IMR-90 (cell line): Measurements from ENCODE around the gene SH3RF3. TPM values are rescaled to one million over a fixed set of nuclear protein-coding genes. Genes with fewer than 3 reads are reported as not detected.
A peak's percentile ranks its signal among the peaks of the same experiment; 100 is the strongest.

Experiments
- ATAC-seq: fragments of 200-7000 bp; cut with Tn5 transposase; 2 replicates; pipeline ENCODE4 v1.9.1; 2020; ENCODE audit warnings: low read depth, mild to moderate bottlenecking, moderate library complexity
- BruUV-seq: library from RNA; stranded (reverse); fragments of 400-500 nt; replicated peaks from 2 replicates; lab custom pipeline; 2021; lab: Mats Ljungman, UMichigan
- CTCF ChIA-PET: fragments of 300-600 bp; formaldehyde crosslinking; extraction: SDS; loops from one replicate; lab custom pipeline; 2021; ENCODE audit warnings: antibody characterized with exemption; lab: Yijun Ruan, JAX
- POLR2A ChIA-PET: fragments of 300-600 bp; sonication (Branson Sonifier 250); formaldehyde crosslinking; loops from one replicate; lab custom pipeline; 2022; ENCODE audit warnings: antibody characterized with exemption; ENCODE audit not compliant: unreplicated experiment; lab: Charles Lee
- DNase-seq: peaks from one replicate; pipeline ENCODE4 v3.0.0; 2013
- H2AFZ ChIP-seq: replicated peaks from 2 replicates; pipeline ENCODE3; 2013; ENCODE audit warnings: low read length, mild to moderate bottlenecking; ENCODE audit not compliant: poor library complexity
- H2AK5ac ChIP-seq: 2 replicates; pipeline ENCODE4 v1.6.1; 2013; ENCODE audit warnings: low read depth, low read length, inconsistent platforms
- H2AK9ac ChIP-seq: replicated peaks from 2 replicates; pipeline ENCODE3; 2013; ENCODE audit warnings: mild to moderate bottlenecking, low read depth, low read length, moderate library complexity; ENCODE audit not compliant: poor library complexity
- H2BK120ac ChIP-seq: 2 replicates; pipeline ENCODE4 v1.6.1; 2013; ENCODE audit warnings: low read depth, low read length, inconsistent platforms
- H2BK15ac ChIP-seq: 3 replicates; pipeline ENCODE4 v1.6.1; 2013; ENCODE audit warnings: low read depth, low read length, inconsistent platforms
- H2BK20ac ChIP-seq: 2 replicates; pipeline ENCODE4 v1.6.1; 2013; ENCODE audit warnings: low read depth, mild to moderate bottlenecking, inconsistent platforms, low read length, moderate library complexity
- H2BK5ac ChIP-seq: 2 replicates; pipeline ENCODE4 v1.6.1; 2013; ENCODE audit warnings: mild to moderate bottlenecking, low read depth, low read length, inconsistent platforms; ENCODE audit not compliant: poor library complexity, severe bottlenecking
- H3K14ac ChIP-seq: replicated peaks from 2 replicates; pipeline ENCODE4 v1.6.1; 2013; ENCODE audit warnings: low read depth, low read length, inconsistent platforms
- H3K18ac ChIP-seq: 2 replicates; pipeline ENCODE4 v1.6.1; 2013; ENCODE audit warnings: low read depth, low read length, control low read depth
- H3K23ac ChIP-seq: 2 replicates; pipeline ENCODE4 v1.6.1; 2013; ENCODE audit warnings: low read depth, low read length, inconsistent platforms
- H3K27ac ChIP-seq: 2 replicates; pipeline ENCODE4 v1.5.1; 2013; ENCODE audit warnings: mild to moderate bottlenecking, control low read depth, low read length; ENCODE audit not compliant: insufficient read depth
- H3K27me3 ChIP-seq: 2 replicates; pipeline ENCODE4 v1.6.1; 2013; ENCODE audit warnings: low read length; ENCODE audit not compliant: control insufficient read depth, insufficient read depth
- H3K36me3 ChIP-seq: 2 replicates; pipeline ENCODE4 v1.6.1; 2013; ENCODE audit warnings: low read length, mixed read lengths; ENCODE audit not compliant: control insufficient read depth, insufficient read depth
- H3K4ac ChIP-seq: 2 replicates; pipeline ENCODE4 v1.6.1; 2013; ENCODE audit warnings: low read depth, low read length, inconsistent platforms
- H3K4me1 ChIP-seq: 2 replicates; pipeline ENCODE4 v1.6.1; 2013; ENCODE audit warnings: low read length, mixed read lengths; ENCODE audit not compliant: control insufficient read depth, insufficient read depth
- H3K4me2 ChIP-seq: 2 replicates; pipeline ENCODE4 v1.6.1; 2013; ENCODE audit warnings: low read depth, mild to moderate bottlenecking, control low read depth, low read length, moderate library complexity
- H3K4me3 ChIP-seq: 2 replicates; pipeline ENCODE4 v1.5.1; 2013; ENCODE audit warnings: low read depth, mild to moderate bottlenecking, control low read depth, low read length, moderate library complexity; ENCODE audit not compliant: insufficient read depth
- H3K56ac ChIP-seq: 2 replicates; pipeline ENCODE4 v1.6.1; 2013; ENCODE audit warnings: low read length, inconsistent platforms; ENCODE audit not compliant: insufficient read depth; ENCODE audit errors: extremely low read depth
- H3K79me1 ChIP-seq, 2 experiments: 2 replicates each; pipeline ENCODE4 v1.6.1; 2013; ENCODE audit warnings: low read length in 2 of 2, inconsistent platforms in 1 of 2, low read depth in 1 of 2
- H3K9ac ChIP-seq: 2 replicates; pipeline ENCODE4 v1.6.1; 2013; ENCODE audit warnings: low read depth, low read length, control low read depth
- H3K9me1 ChIP-seq: 2 replicates; pipeline ENCODE4 v1.6.1; 2013; ENCODE audit warnings: low read length, inconsistent platforms; ENCODE audit not compliant: insufficient read depth
- H3K9me3 ChIP-seq: 2 replicates; pipeline ENCODE4 v1.6.1; 2013; ENCODE audit warnings: low read length; ENCODE audit not compliant: control insufficient read depth, insufficient read depth
- H4K20me1 ChIP-seq: 2 replicates; pipeline ENCODE4 v1.6.1; 2013; ENCODE audit warnings: low read length, inconsistent platforms; ENCODE audit not compliant: insufficient read depth
- H4K5ac ChIP-seq: 2 replicates; pipeline ENCODE4 v1.6.1; 2013; ENCODE audit warnings: mild to moderate bottlenecking, low read depth, low read length, control low read depth
- H4K8ac ChIP-seq, 2 experiments: 2 replicates each; pipeline ENCODE4 v1.6.1; 2013; ENCODE audit warnings: low read depth in 2 of 2, low read length in 2 of 2, control low read depth in 1 of 2, inconsistent platforms in 1 of 2
- H4K91ac ChIP-seq: 2 replicates; pipeline ENCODE4 v1.6.1; 2013; ENCODE audit warnings: low read depth, low read length, inconsistent platforms; ENCODE audit not compliant: insufficient read depth
- BHLHE40 ChIP-seq: fragments of 150-350 bp; IDR thresholded peaks from 2 replicates; pipeline ENCODE4 v1.6.1; 2016; ENCODE audit warnings: mild to moderate bottlenecking, low read depth, low read length
- CEBPB ChIP-seq: IDR thresholded peaks from 2 replicates; pipeline ENCODE4 v1.6.1; 2012; ENCODE audit warnings: low read depth, low read length, improper control_type of control experiment
- CHD1 ChIP-seq: IDR thresholded peaks from 2 replicates; pipeline ENCODE4 v1.6.1; 2012; ENCODE audit warnings: low read depth, low read length, improper control_type of control experiment
- FOS ChIP-seq: fragments of 150-350 bp; IDR thresholded peaks from 2 replicates; pipeline ENCODE4 v1.6.1; 2016; ENCODE audit warnings: low read depth, low read length
- MAFK ChIP-seq: IDR thresholded peaks from 2 replicates; pipeline ENCODE4 v1.6.1; 2012; ENCODE audit warnings: low read depth, low read length, improper control_type of control experiment
- MAZ ChIP-seq: IDR thresholded peaks from 2 replicates; pipeline ENCODE4 v1.6.1; 2012; ENCODE audit warnings: low read depth, mild to moderate bottlenecking, low read length, improper control_type of control experiment, moderate library complexity, borderline replicate concordance
- NFE2L2 ChIP-seq: fragments of 150-350 bp; IDR thresholded peaks from 2 replicates; pipeline ENCODE4 v1.6.1; 2016; ENCODE audit warnings: low read depth, mild to moderate bottlenecking, low read length
- POLR2A ChIP-seq: IDR thresholded peaks from 2 replicates; pipeline ENCODE4 v1.6.1; 2012; ENCODE audit warnings: mild to moderate bottlenecking, low read depth, low read length
- RAD21 ChIP-seq: IDR thresholded peaks from 2 replicates; pipeline ENCODE4 v1.6.1; 2012; ENCODE audit warnings: low read length, improper control_type of control experiment
- RCOR1 ChIP-seq: IDR thresholded peaks from 2 replicates; pipeline ENCODE4 v1.6.1; 2012; ENCODE audit warnings: mild to moderate bottlenecking, low read length, improper control_type of control experiment; ENCODE audit not compliant: insufficient replicate concordance
- RFX5 ChIP-seq: IDR thresholded peaks from 2 replicates; pipeline ENCODE4 v1.8.0; 2012; ENCODE audit warnings: low read depth, mild to moderate bottlenecking, low read length, moderate library complexity
- SMC3 ChIP-seq: fragments of 150-350 bp; IDR thresholded peaks from 2 replicates; pipeline ENCODE4 v1.6.1; 2016; ENCODE audit warnings: low read depth, mild to moderate bottlenecking, antibody characterized with exemption, low read length, moderate library complexity
- WGBS, 2 experiments: methylation state at CpG; one replicate each; pipeline versions ENCODE4 v1.1.5 to v1.1.7; 2013; ENCODE audit warnings: missing lambda C conversion rate in 2 of 2; ENCODE audit not compliant: insufficient read length in 1 of 2; ENCODE audit errors: extremely low coverage in 2 of 2; 5-methylcytosine and 5-hydroxymethylcytosine counted together
- dilution Hi-C: fragments of 300-500 bp; cut with HindIII; formaldehyde crosslinking; loops from one replicate; pipeline ENCODE4 v1.14.3; 2018; ENCODE audit warnings: low sequenced_read_pairs; ENCODE audit not compliant: unreplicated experiment
- in situ Hi-C: fragments of 300-500 bp; cut with MboI; formaldehyde crosslinking; loops from 3 replicates; pipeline ENCODE4 v1.14.3; 2019; ENCODE audit warnings: low sequenced_read_pairs, inconsistent platforms, mixed read lengths
- intact Hi-C: fragments of 100-400 bp; cut with micrococcal nuclease; formaldehyde crosslinking; loops from 2 replicates; pipeline ENCODE4 v1.10.0; 2022
- polyA plus RNA-seq, 3 experiments: library from polyadenylated mRNA; depleted of rRNA; stranded (reverse); fragments of >200 nt; gene quantifications; 2 replicates each; pipeline ENCODE4 v1.2.3, GENCODE V29; 2012; ENCODE audit warnings: low replicate concordance in 1 of 3
- total RNA-seq: library from RNA; depleted of rRNA; stranded (reverse); fragments of >200 nt; gene quantifications from 2 replicates; pipeline ENCODE4 v1.2.3, GENCODE V29; 2012
- TF ChIP-seq, protein P1 (sequence below): conservative IDR thresholded peaks from 2 replicates; pipeline ENCODE4 v1.5.1; 2012; ENCODE audit warnings: mild to moderate bottlenecking, low read depth, low read length, improper control_type of control experiment
- TF ChIP-seq, protein P2 (sequence below): fragments of 150-350 bp; IDR thresholded peaks from 2 replicates; pipeline ENCODE4 v1.6.1; 2017; ENCODE audit warnings: mild to moderate bottlenecking, antibody characterized with exemption, low read length, low read depth
- TF ChIP-seq, protein P3 (sequence below): fragments of 150-350 bp; IDR thresholded peaks from 2 replicates; pipeline ENCODE4 v1.6.1; 2016; ENCODE audit warnings: low read depth, mild to moderate bottlenecking, low read length, moderate library complexity, borderline replicate concordance

The SH3RF3 gene
- total and polyA plus RNA-seq, 2 of the 4 experiments (the other 2 are of a cell fraction), result 3.4 to 5.3 TPM

DNA sequence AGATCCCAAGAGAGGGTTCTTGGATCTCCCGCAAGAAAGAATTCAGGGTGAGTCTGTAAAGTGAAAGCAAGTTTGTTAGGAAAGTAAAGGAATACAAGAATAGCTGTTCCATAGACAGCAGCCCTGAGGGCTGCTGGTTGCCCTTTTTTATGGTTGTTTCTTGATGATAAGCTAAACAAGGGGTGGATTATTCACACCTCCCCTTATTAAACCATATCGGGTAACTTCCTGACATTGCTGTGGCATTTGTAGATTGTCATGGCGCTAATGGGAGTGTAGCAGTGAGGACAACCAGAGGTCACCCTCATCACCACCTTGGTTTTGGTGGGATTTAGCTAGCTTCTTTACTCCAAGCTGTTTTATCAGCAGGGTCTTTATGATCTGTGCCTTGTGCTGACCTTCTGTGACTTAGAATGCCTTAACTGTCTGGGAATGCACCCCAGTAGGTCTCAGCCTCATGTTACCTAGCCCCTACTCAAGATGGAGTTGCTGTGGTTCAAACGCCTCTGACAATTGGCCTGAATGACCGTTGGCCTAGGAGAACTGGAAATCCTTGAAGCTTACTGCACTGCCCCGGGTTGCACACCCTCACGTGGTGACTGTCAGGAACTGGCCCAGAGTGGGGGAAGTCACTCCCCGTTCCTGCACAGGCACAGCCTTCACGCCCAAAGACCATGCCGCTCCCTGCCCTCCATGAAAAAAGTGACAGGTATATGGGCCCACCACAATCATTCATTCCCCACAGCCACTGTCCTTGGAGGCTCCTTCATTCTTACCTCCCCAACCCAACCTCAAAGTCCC, 347.8 kb downstream of the SH3RF3 start:
- in situ Hi-C loops (no loop called here), dilution Hi-C loops (no loop called here), intact Hi-C loops (no loop called here)
- H3K14ac ChIP-seq, result no peak overlapping the region
- peak overlapping the region; percentile 43; the same call in 1 of the 2 replicates for H2AK5ac ChIP-seq
- H2AK9ac ChIP-seq, result no peak overlapping the region
- WGBS, 2 experiments, result 100% methylated on average over 2 of the region's 10 CpGs; no CpG with 5 or more reads in 1 of the 2 experiments
- H3K4ac ChIP-seq, result peak overlapping the region; percentile 11
- no peak overlapping the region for H2BK120ac ChIP-seq
- ATAC-seq (no peak), DNase-seq (no peak)
- ChIA-PET POLR2A (no interaction called here), CTCF (interaction anchor here (0.6 kb wide), 1 partner anchor 89 kb away, joined by 3 read pairs; no protein-coding TSS in a partner anchor)
- H3K27me3 ChIP-seq, result no peaks in the 10 kb centered on the region
- H2AFZ ChIP-seq, result no peak overlapping the region
- H3K9me3 ChIP-seq, result no peaks in the 10 kb centered on the region
- H3K79me1 ChIP-seq, result peaks cover 4 to 33% of the 10 kb centered on the region in 2 experiments; a peak in 3 of 4 replicates
- peaks cover 17% of the 10 kb centered on the region; the same call in 1 of the 2 replicates for H3K9me1 ChIP-seq
- H3K18ac ChIP-seq, result no peak overlapping the region
- BruUV-seq, result no TSS peak
- no peak overlapping the region for H3K27ac ChIP-seq
- no peak overlapping the region for H2BK15ac ChIP-seq
- H3K56ac ChIP-seq, result no peak overlapping the region
- peaks cover 9% of the 10 kb centered on the region for H3K4me1 ChIP-seq
- no peak overlapping the region for H2BK20ac ChIP-seq
- H4K5ac ChIP-seq, result no peak overlapping the region
- no peak overlapping the region for H3K4me3 ChIP-seq
- peaks cover 13% of the 10 kb centered on the region for H3K36me3 ChIP-seq
- H3K9ac ChIP-seq, result no peak overlapping the region
- H4K8ac ChIP-seq, result 0 out of 4 replicates have a peak overlapping the region, but pooled peaks of 1 of the 2 experiments have one; percentile 5
- no peak overlapping the region for H2BK5ac ChIP-seq
- H4K91ac ChIP-seq, result no peak overlapping the region
- peaks cover 9% of the 10 kb centered on the region for H4K20me1 ChIP-seq
- H3K23ac ChIP-seq, result no peak overlapping the region
- H3K4me2 ChIP-seq, result no peak overlapping the region
- TF ChIP-seq MAFK (no peak), MAZ (no peak), RCOR1 (no peak), RAD21 (no peak), NFE2L2 (no peak), BHLHE40 (no peak), POLR2A (no peak), RFX5 (no peak), CHD1 (no peak), SMC3 (no peak), FOS (no peak), CEBPB (no peak)
- TF ChIP-seq, protein P1, sequence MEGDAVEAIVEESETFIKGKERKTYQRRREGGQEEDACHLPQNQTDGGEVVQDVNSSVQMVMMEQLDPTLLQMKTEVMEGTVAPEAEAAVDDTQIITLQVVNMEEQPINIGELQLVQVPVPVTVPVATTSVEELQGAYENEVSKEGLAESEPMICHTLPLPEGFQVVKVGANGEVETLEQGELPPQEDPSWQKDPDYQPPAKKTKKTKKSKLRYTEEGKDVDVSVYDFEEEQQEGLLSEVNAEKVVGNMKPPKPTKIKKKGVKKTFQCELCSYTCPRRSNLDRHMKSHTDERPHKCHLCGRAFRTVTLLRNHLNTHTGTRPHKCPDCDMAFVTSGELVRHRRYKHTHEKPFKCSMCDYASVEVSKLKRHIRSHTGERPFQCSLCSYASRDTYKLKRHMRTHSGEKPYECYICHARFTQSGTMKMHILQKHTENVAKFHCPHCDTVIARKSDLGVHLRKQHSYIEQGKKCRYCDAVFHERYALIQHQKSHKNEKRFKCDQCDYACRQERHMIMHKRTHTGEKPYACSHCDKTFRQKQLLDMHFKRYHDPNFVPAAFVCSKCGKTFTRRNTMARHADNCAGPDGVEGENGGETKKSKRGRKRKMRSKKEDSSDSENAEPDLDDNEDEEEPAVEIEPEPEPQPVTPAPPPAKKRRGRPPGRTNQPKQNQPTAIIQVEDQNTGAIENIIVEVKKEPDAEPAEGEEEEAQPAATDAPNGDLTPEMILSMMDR, result no peak
- TF ChIP-seq, protein P2, sequence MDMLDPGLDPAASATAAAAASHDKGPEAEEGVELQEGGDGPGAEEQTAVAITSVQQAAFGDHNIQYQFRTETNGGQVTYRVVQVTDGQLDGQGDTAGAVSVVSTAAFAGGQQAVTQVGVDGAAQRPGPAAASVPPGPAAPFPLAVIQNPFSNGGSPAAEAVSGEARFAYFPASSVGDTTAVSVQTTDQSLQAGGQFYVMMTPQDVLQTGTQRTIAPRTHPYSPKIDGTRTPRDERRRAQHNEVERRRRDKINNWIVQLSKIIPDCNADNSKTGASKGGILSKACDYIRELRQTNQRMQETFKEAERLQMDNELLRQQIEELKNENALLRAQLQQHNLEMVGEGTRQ, result no peak
- TF ChIP-seq, protein P3, sequence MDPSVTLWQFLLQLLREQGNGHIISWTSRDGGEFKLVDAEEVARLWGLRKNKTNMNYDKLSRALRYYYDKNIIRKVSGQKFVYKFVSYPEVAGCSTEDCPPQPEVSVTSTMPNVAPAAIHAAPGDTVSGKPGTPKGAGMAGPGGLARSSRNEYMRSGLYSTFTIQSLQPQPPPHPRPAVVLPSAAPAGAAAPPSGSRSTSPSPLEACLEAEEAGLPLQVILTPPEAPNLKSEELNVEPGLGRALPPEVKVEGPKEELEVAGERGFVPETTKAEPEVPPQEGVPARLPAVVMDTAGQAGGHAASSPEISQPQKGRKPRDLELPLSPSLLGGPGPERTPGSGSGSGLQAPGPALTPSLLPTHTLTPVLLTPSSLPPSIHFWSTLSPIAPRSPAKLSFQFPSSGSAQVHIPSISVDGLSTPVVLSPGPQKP, result no peak
